ENCODE data around the gene RGS9. TPM values are rescaled to one million over a fixed set of nuclear protein-coding genes. Genes with fewer than 3 reads are reported as not detected.

Gene RGS9
- total RNA-seq, 1 experiment from 2014 or later = 8.6 TPM

DNA sequence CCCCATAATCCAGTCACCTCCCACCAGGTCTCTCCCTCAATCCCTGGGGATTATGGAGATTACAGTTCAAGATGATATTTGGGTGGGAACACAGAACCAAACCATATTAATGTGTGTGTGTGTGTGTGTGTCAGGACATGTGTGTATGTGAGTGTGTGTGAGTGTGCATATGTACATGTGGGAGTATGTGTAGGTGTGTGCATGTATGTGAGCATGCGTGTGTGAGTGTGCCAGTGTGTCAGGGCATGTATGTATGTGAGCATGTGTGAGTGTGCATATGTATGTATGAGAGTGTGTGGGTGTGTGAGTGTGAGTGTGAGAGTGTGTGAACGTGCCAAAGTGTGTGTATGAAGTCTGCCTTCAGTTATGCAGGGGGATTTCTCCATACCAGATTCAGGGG lies 37.8 kb downstream of the RGS9 start:
- Histone ChIP-seq H3K4me3 (replicated peaks in 1 of 2; ENCODE audit: low read depth in 1 of 2, low read length in 2 of 2) (no peak overlapping the region), H2AFZ (ENCODE audit: low read depth, low read length, poor library complexity, severe bottlenecking) (no peak overlapping the region), H3K9ac (ENCODE audit: low read length) (no peak overlapping the region), H3K4me2 (ENCODE audit: low read length) (no peak overlapping the region), H3K4me1 (ENCODE audit: control insufficient read depth in 1 of 2, insufficient read depth in 2 of 2, low read length in 2 of 2) (peaks cover 0 to 8% of the 10 kb centered on the region in 2 experiments; a peak in 2 of 4 replicates), H4K20me1 (ENCODE audit: insufficient read depth) (no peaks in the 10 kb centered on the region), H3K79me2 (ENCODE audit: insufficient read depth, low read length) (no peaks in the 10 kb centered on the region), H3K9me2 (ENCODE audit: insufficient read depth) (no peaks in the 10 kb centered on the region), H3K9me3 (ENCODE audit: control insufficient read depth in 1 of 2, insufficient read depth in 1 of 2, low read depth in 1 of 2, low read length in 2 of 2) (no peaks in the 10 kb centered on the region), H3K27me3 (ENCODE audit: insufficient read depth, low read length) (no peaks in the 10 kb centered on the region; the same call in 1 of the 2 replicates), H3K27ac (ENCODE audit: low read depth, low read length) (no peak overlapping the region), H3K36me3 (ENCODE audit: control insufficient read depth in 1 of 2, insufficient read depth in 2 of 2, low read length in 2 of 2) (no peaks in the 10 kb centered on the region)
- DNase-seq (ENCODE audit: low read depth, low spot score) (no peak), ATAC-seq (no peak)
- RAD21 ChIA-PET (ENCODE audit: low non-redundant PET in 1 of 2, low total read pairs in 2 of 2, uncharacterized antibody in 2 of 2, unreplicated experiment in 2 of 2) = no interaction called here
- intact Hi-C loops (cut with micrococcal nuclease) = no loop called here
- BruUV-seq (replicated peaks) = no TSS peak
- POLR2A ChIA-PET = no interaction called here
- TF ChIP-seq TCF7L2 (IDR thresholded peaks at IDR 0.05; ENCODE audit: borderline replicate concordance, extremely low read depth, insufficient read depth, insufficient read length) = no peak
- TF ChIP-seq ZFX (IDR thresholded peaks at IDR 0.05) = no peak
- TF ChIP-seq MAX (IDR thresholded peaks at IDR 0.05) = no peak
- TF ChIP-seq YY1 (IDR thresholded peaks at IDR 0.05; ENCODE audit: extremely low read depth, insufficient replicate concordance, low read depth, low read length) = no peak
- TF ChIP-seq JUND (IDR thresholded peaks at IDR 0.05) = no peak
- TF ChIP-seq, protein P1, sequence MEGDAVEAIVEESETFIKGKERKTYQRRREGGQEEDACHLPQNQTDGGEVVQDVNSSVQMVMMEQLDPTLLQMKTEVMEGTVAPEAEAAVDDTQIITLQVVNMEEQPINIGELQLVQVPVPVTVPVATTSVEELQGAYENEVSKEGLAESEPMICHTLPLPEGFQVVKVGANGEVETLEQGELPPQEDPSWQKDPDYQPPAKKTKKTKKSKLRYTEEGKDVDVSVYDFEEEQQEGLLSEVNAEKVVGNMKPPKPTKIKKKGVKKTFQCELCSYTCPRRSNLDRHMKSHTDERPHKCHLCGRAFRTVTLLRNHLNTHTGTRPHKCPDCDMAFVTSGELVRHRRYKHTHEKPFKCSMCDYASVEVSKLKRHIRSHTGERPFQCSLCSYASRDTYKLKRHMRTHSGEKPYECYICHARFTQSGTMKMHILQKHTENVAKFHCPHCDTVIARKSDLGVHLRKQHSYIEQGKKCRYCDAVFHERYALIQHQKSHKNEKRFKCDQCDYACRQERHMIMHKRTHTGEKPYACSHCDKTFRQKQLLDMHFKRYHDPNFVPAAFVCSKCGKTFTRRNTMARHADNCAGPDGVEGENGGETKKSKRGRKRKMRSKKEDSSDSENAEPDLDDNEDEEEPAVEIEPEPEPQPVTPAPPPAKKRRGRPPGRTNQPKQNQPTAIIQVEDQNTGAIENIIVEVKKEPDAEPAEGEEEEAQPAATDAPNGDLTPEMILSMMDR (IDR thresholded peaks at IDR 0.05 in 2 of 3, conservative IDR thresholded peaks at IDR 0.05 in 1 of 3; ENCODE audit: borderline replicate concordance in 1 of 3, insufficient read depth in 1 of 3, low read depth in 2 of 3, low read length in 2 of 3) = no peak
- no peak for TF ChIP-seq ZNF274 (IDR thresholded peaks at IDR 0.05; ENCODE audit: low read depth, low read length)
- no peak for TF ChIP-seq POLR2AphosphoS5 (IDR thresholded peaks at IDR 0.05; ENCODE audit: low read depth, low read length)
- TF ChIP-seq REST (IDR thresholded peaks at IDR 0.05; ENCODE audit: low read depth) = no peak
- no peak for TF ChIP-seq POLR2A (IDR thresholded peaks at IDR 0.05; ENCODE audit: borderline replicate concordance, extremely low read depth, insufficient read depth, insufficient read length)
- TF ChIP-seq, protein P2, sequence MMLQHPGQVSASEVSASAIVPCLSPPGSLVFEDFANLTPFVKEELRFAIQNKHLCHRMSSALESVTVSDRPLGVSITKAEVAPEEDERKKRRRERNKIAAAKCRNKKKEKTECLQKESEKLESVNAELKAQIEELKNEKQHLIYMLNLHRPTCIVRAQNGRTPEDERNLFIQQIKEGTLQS (IDR thresholded peaks at IDR 0.05) = no peak
- no peak for TF ChIP-seq ELF1 (IDR thresholded peaks at IDR 0.05; ENCODE audit: borderline replicate concordance, low read depth)
- CTCF ChIA-PET = no interaction called here
